ENCODE measurements around the gene FCGR1A. TPM values are rescaled to one million over a fixed set of nuclear protein-coding genes. Genes with fewer than 3 reads are reported as not detected.
"Not testable (repeated sequence)": the region's sequence is repeated elsewhere in the genome, so short reads cannot be mapped to it uniquely, and the experiment has no call there.

The FCGR1A gene
- total and polyA plus RNA-seq, 2 of the 4 experiments (the other 2 are of a cell fraction): not detected

DNA sequence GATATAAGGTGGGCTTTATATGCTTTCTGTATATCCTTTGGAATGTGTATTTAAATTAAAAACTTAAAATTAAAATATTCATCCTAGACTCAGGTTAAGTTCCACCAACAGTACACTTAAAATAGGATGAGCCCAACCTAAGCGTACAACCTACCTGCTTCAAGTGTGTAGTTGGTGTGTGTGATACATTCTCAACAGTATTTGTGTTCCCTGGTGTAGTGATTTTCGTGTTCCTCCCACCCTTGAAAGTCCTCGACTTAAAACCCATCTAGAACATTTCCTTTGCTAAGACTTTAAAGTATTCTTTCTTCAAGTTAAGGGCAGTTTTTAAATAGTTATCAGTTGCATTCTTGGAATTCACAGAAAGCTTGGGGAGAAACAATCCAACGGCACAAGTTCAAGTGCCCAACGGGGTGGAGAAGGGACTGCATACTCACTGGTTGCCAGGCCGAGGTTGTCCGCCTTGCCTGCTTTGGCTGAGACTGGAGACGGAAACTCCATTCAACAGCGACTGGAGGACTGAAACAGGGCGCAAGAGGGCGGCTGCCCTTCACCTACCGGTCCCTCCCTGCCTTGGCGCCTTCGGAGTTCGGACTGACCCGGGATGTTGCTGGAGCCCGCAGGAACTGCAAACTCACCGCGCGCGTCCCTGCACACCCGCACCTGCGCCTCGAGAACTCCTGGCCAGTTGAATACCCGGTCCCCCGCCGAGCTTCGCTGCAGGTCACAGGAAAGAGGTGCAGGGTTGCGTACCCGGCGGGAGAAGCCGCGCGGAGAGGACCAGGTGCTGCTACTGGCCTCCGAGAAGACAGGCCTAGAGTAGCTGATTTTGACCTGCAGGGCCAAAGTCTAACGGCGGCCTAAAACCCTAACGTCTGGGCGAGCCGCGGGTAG is 35.8 kb upstream of the FCGR1A start:
- H4K5ac ChIP-seq (ENCODE audit: low read depth, low read length); H2AK9ac ChIP-seq (replicated peaks; ENCODE audit: low read depth, low read length, poor library complexity); H3K9me3 ChIP-seq (ENCODE audit: control insufficient read depth, insufficient read depth, low read length); CTCF ChIA-PET; H3K23ac ChIP-seq (ENCODE audit: low read depth, low read length); dilution Hi-C loops (cut with HindIII; ENCODE audit: low sequenced_read_pairs, unreplicated experiment); intact Hi-C loops (cut with micrococcal nuclease); H3K36me3 ChIP-seq (ENCODE audit: control insufficient read depth, insufficient read depth, low read length); H3K14ac ChIP-seq (replicated peaks; ENCODE audit: low read depth, low read length); H2BK15ac ChIP-seq (ENCODE audit: low read depth, low read length); ATAC-seq (ENCODE audit: low read depth); H2BK20ac ChIP-seq (ENCODE audit: low read depth, low read length); H3K4me1 ChIP-seq (ENCODE audit: control insufficient read depth, insufficient read depth, low read length); H3K9me1 ChIP-seq (ENCODE audit: insufficient read depth, low read length); H4K8ac ChIP-seq (ENCODE audit: low read depth in 2 of 2, low read length in 2 of 2); H4K91ac ChIP-seq (ENCODE audit: insufficient read depth, low read depth, low read length); H3K27me3 ChIP-seq (ENCODE audit: control insufficient read depth, insufficient read depth, low read length); H3K4me2 ChIP-seq (ENCODE audit: low read depth, low read length); H3K4me3 ChIP-seq (ENCODE audit: insufficient read depth, low read depth, low read length); H3K9ac ChIP-seq (ENCODE audit: low read depth, low read length); POLR2A ChIA-PET (ENCODE audit: unreplicated experiment); H2AK5ac ChIP-seq (ENCODE audit: low read depth, low read length); BruUV-seq (replicated peaks); DNase-seq; H3K56ac ChIP-seq (ENCODE audit: extremely low read depth, insufficient read depth, low read length); H2BK120ac ChIP-seq (ENCODE audit: low read depth, low read length); H2BK5ac ChIP-seq (ENCODE audit: low read depth, low read length, poor library complexity, severe bottlenecking); H2AFZ ChIP-seq (replicated peaks; ENCODE audit: low read length, poor library complexity); H3K18ac ChIP-seq (ENCODE audit: low read depth, low read length); H3K27ac ChIP-seq (ENCODE audit: insufficient read depth, low read length); in situ Hi-C loops (cut with MboI; ENCODE audit: low sequenced_read_pairs); H3K4ac ChIP-seq (ENCODE audit: low read depth, low read length); H4K20me1 ChIP-seq (ENCODE audit: insufficient read depth, low read length); H3K79me1 ChIP-seq (ENCODE audit: low read depth in 1 of 2, low read length in 2 of 2): not testable (repeated sequence)
- WGBS, 2 experiments (ENCODE audit: extremely low coverage in 2 of 2, insufficient read length in 1 of 2): 10% methylated on average over 11 of the region's 41 CpGs; no CpG with 5 or more reads in 1 of the 2 experiments

DNA sequence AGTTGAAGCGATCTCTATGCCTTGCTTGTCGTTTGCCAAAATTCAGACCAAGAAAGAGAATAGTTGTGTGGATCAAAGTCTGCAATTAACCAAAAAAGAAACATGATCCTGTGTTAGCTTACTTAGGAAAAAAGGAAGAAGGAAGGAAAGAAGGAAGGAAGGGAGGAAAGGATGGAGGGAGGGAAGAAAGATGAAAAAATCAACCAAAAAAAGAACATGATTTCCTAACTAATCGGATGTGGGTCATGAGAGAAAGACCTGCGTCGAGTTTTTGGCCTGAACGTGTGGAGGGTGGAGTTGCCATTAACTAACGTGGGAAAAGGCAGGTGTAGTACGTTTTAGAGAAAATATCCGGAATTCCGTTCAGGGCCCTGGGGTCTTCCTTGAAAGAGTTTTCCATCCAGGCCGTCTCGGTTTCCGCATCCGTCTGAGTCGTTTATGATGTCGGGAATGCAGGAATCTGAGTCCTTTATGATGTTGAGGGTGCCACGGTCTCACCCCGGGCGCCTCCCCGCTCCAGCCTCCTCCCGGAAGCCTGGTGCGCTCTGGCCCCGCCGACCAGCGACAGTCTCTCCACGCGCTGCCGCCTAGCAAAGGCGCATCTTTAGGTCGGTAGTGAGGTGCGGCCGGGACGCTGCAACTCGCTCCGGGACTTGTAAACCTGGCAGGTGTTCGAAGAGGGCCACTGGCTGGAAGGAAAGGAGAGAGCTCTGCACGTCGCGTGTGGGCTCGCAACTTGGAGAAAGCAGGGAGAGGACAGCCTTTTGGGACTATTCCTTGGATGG is 34.9 kb upstream of the FCGR1A start:
- H2AFZ ChIP-seq (replicated peaks; ENCODE audit: low read length, poor library complexity); H3K4ac ChIP-seq (ENCODE audit: low read depth, low read length); H3K14ac ChIP-seq (replicated peaks; ENCODE audit: low read depth, low read length); ATAC-seq (ENCODE audit: low read depth); intact Hi-C loops (cut with micrococcal nuclease); H4K5ac ChIP-seq (ENCODE audit: low read depth, low read length); H4K91ac ChIP-seq (ENCODE audit: insufficient read depth, low read depth, low read length); in situ Hi-C loops (cut with MboI; ENCODE audit: low sequenced_read_pairs); H2BK15ac ChIP-seq (ENCODE audit: low read depth, low read length); H3K27ac ChIP-seq (ENCODE audit: insufficient read depth, low read length); H3K9me3 ChIP-seq (ENCODE audit: control insufficient read depth, insufficient read depth, low read length); H3K4me1 ChIP-seq (ENCODE audit: control insufficient read depth, insufficient read depth, low read length); H3K23ac ChIP-seq (ENCODE audit: low read depth, low read length); H3K79me1 ChIP-seq (ENCODE audit: low read depth in 1 of 2, low read length in 2 of 2); H3K9me1 ChIP-seq (ENCODE audit: insufficient read depth, low read length); BruUV-seq (replicated peaks); H3K9ac ChIP-seq (ENCODE audit: low read depth, low read length); POLR2A ChIA-PET (ENCODE audit: unreplicated experiment); H3K18ac ChIP-seq (ENCODE audit: low read depth, low read length); H3K4me3 ChIP-seq (ENCODE audit: insufficient read depth, low read depth, low read length); H2BK120ac ChIP-seq (ENCODE audit: low read depth, low read length); dilution Hi-C loops (cut with HindIII; ENCODE audit: low sequenced_read_pairs, unreplicated experiment); H2BK5ac ChIP-seq (ENCODE audit: low read depth, low read length, poor library complexity, severe bottlenecking); CTCF ChIA-PET; H3K36me3 ChIP-seq (ENCODE audit: control insufficient read depth, insufficient read depth, low read length); H4K8ac ChIP-seq (ENCODE audit: low read depth in 2 of 2, low read length in 2 of 2); H3K4me2 ChIP-seq (ENCODE audit: low read depth, low read length); H3K56ac ChIP-seq (ENCODE audit: extremely low read depth, insufficient read depth, low read length); H2BK20ac ChIP-seq (ENCODE audit: low read depth, low read length); H3K27me3 ChIP-seq (ENCODE audit: control insufficient read depth, insufficient read depth, low read length); DNase-seq; H4K20me1 ChIP-seq (ENCODE audit: insufficient read depth, low read length); H2AK5ac ChIP-seq (ENCODE audit: low read depth, low read length); H2AK9ac ChIP-seq (replicated peaks; ENCODE audit: low read depth, low read length, poor library complexity): not testable (repeated sequence)
- WGBS, 2 experiments (ENCODE audit: extremely low coverage in 2 of 2, insufficient read length in 1 of 2): 2% methylated on average over 7 of the region's 40 CpGs; no CpG with 5 or more reads in 1 of the 2 experiments

All from IMR-90 (cell line).